Retinal pigment epithelial cell (primary cell): ENCODE measurements around the gene ZBTB37.

Experiments
- DNase-seq: peaks from one replicate; pipeline ENCODE4 v3.0.0-alpha.2; 2010; ENCODE audit warnings: low read depth
- H3K4me3 ChIP-seq: 2 replicates; pipeline ENCODE4 v1.5.1; 2011; ENCODE audit warnings: mild to moderate bottlenecking, low read length, control low read depth, moderate library complexity
- TF ChIP-seq, protein P1 (sequence below): conservative IDR thresholded peaks from 2 replicates; pipeline ENCODE4 v1.5.1; 2011; ENCODE audit warnings: low read depth, low read length, control low read depth, inconsistent platforms

ZBTB37 gene

GRCh38 chr1:173888749-173889148 lies 20.6 kb downstream of the ZBTB37 start:
- H3K4me3 ChIP-seq, result no peak overlapping the region
- DNase-seq, result no peak
- TF ChIP-seq, protein P1, sequence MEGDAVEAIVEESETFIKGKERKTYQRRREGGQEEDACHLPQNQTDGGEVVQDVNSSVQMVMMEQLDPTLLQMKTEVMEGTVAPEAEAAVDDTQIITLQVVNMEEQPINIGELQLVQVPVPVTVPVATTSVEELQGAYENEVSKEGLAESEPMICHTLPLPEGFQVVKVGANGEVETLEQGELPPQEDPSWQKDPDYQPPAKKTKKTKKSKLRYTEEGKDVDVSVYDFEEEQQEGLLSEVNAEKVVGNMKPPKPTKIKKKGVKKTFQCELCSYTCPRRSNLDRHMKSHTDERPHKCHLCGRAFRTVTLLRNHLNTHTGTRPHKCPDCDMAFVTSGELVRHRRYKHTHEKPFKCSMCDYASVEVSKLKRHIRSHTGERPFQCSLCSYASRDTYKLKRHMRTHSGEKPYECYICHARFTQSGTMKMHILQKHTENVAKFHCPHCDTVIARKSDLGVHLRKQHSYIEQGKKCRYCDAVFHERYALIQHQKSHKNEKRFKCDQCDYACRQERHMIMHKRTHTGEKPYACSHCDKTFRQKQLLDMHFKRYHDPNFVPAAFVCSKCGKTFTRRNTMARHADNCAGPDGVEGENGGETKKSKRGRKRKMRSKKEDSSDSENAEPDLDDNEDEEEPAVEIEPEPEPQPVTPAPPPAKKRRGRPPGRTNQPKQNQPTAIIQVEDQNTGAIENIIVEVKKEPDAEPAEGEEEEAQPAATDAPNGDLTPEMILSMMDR, result no peak

DNA sequence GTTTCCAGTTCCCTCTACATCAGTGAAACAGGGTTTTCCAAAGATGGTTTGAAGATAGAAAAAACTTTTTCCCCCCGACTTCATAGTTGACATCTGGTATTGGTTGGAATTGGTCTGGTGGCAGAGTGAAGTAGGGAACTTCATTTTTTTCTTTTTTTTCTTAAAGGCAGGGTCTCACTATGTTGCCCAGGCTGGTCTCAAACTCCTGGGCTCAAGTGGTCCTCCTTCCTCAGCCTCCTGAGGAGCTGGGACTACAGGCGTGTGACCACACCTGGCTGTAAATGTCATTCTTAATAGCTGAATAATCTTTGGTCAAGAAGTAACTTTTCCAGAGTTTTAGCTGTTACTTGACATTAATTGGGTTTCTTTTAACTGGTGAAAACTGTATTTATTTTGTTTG lies 21.7 kb downstream of the ZBTB37 start:
- H3K4me3 ChIP-seq, result no peak overlapping the region
- TF ChIP-seq, protein P1, result no peak
- DNase-seq, result no peak

- TF ChIP-seq, protein P1, result no peak
- no peak for DNase-seq
- no peak overlapping the region for H3K4me3 ChIP-seq
Measured at GRCh38 chr1:173893611-173894010, 25.4 kb downstream of the ZBTB37 start.

DNA sequence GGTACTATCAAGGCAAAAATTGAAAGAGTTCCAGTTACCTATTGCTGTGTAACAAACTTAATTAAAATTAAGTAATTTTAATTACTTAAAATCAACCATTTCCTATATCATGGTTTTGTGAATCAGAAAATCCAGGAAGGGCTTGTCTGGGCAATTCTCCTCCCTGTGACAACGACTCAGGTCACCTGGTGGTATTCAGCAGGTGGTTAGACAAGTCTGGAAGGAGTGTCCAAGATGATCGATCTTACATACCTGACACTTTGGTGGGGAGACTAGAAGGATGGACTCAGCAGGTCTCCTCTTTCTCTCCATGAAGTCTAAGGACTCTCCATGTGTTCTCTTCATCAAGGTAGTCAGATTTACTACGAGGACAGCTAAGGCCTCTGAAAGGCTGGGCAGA lies 26.0 kb downstream of the ZBTB37 start:
- no peak overlapping the region for H3K4me3 ChIP-seq
- TF ChIP-seq, protein P1, result no peak
- DNase-seq, result no peak

DNA sequence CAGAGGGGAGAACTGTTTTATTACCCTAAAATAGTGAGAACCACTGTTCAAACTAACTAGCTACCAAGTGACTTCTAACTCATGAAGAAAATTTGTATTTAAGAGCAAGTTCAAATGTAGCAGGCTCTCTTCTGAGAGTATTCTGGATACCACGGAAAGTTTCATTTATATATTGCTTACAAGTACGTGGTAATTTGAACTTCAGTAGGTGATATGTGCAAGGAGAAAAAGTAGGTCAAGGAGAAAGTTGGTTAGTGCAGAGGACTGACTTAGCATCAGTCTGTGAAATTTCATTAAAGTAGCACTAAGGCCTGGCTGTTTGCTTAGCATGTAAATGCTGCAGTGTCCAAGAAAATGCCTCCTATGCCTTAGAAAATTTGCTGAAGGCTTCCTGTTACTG lies 32.2 kb downstream of the ZBTB37 start:
- TF ChIP-seq, protein P1, result no peak
- DNase-seq, result no peak
- H3K4me3 ChIP-seq, result no peak overlapping the region

- TF ChIP-seq, protein P1, result no peak
- no peak for DNase-seq
- no peak overlapping the region for H3K4me3 ChIP-seq
Measured at GRCh38 chr1:173900992-173901391, 32.8 kb downstream of the ZBTB37 start.

- TF ChIP-seq, protein P1, result no peak
- no peak overlapping the region for H3K4me3 ChIP-seq
- no peak for DNase-seq
Measured at GRCh38 chr1:173903827-173904531, 35.8 kb downstream of the ZBTB37 start.
